Aorta (tissue), 5 donors: ENCODE measurements around the gene TTC7B. TPM values are rescaled to one million over a fixed set of nuclear protein-coding genes. Genes with fewer than 3 reads are reported as not detected.
A peak's percentile ranks its signal among the peaks of the same experiment; 100 is the strongest.
"Not testable (repeated sequence)": the region's sequence is repeated elsewhere in the genome, so short reads cannot be mapped to it uniquely, and the experiment has no call there.

Source experiments
- ATAC-seq: fragments of 200-7000 bp; cut with Tn5 transposase; one replicate; pipeline ENCODE4 v1.9.1; 2022; ENCODE audit warnings: moderate library complexity; ENCODE audit not compliant: low FRiP score
- DNase-seq, 2 donors: peaks; one replicate each; pipeline ENCODE4 v3.0.0-alpha.2; 2020
- H3K27ac ChIP-seq, 2 donors: one replicate each; pipeline ENCODE4 v1.5.1; 2013; ENCODE audit warnings: low read length in 2 of 2, mild to moderate bottlenecking in 2 of 2, moderate library complexity in 2 of 2, control low read depth in 1 of 2, inconsistent platforms in 1 of 2, low read depth in 1 of 2
- H3K27me3 ChIP-seq, 2 donors: one replicate each; pipeline ENCODE4 v1.6.1; 2013; ENCODE audit warnings: control low read depth in 1 of 2, low read length in 1 of 2, mild to moderate bottlenecking in 1 of 2, moderate library complexity in 1 of 2; ENCODE audit not compliant: insufficient read depth in 2 of 2, control insufficient read depth in 1 of 2
- H3K36me3 ChIP-seq, 2 donors: one replicate each; pipeline ENCODE4 v1.6.1; 2013; ENCODE audit warnings: control low read depth in 1 of 2, low read length in 1 of 2, mild to moderate bottlenecking in 1 of 2; ENCODE audit not compliant: insufficient read depth in 2 of 2, control insufficient read depth in 1 of 2
- H3K4me1 ChIP-seq, 2 donors: one replicate each; pipeline ENCODE4 v1.6.1; 2013; ENCODE audit warnings: low read length in 2 of 2, control low read depth in 1 of 2, mild to moderate bottlenecking in 1 of 2, moderate library complexity in 1 of 2; ENCODE audit not compliant: insufficient read depth in 2 of 2, control insufficient read depth in 1 of 2
- H3K4me3 ChIP-seq, 2 donors: one replicate each; pipeline ENCODE4 v1.5.1; 2013; ENCODE audit warnings: low read length in 2 of 2, control low read depth in 1 of 2, mild to moderate bottlenecking in 1 of 2
- H3K9me3 ChIP-seq: one replicate; pipeline ENCODE4 v1.6.1; 2013; ENCODE audit warnings: mild to moderate bottlenecking, low read length; ENCODE audit not compliant: control insufficient read depth
- WGBS, 2 donors: extraction: QIAGEN DNeasy Blood & Tissue Kit; methylation state at CpG; one replicate each; pipeline ENCODE4 v1.1.7; 2013; 5-methylcytosine and 5-hydroxymethylcytosine counted together
- intact Hi-C, 2 donors: fragments of 100-400 bp; cut with DNase I; formaldehyde crosslinking; loops; one replicate each; pipeline versions ENCODE4 v1.14.2 to v1.15.0; 2022
- polyA plus RNA-seq, 2 donors: library from polyadenylated mRNA; stranded (reverse); fragments of 200-250 nt; gene quantifications; one replicate each; pipeline ENCODE4 v1.2.3, GENCODE V29; 2013
- total RNA-seq, 2 donors: library from RNA; stranded (reverse); fragmentation: NEBNext Ultra II Directional; extraction: Animal tissue kit (Norgen Biotek cat#: 25700); gene quantifications; one replicate each; pipeline ENCODE4 v1.2.1, GENCODE V29; 2021
- donor health status: healthy with polysubstance abuse.
- donor health status: Bipolar disorder and iron deficiency.
- donor health status: DM: no; HTN: no; CAD: no.
- donor health status: DM: no; HTN: no; CAD: no.
- donor health status: DM: yes; HTN: yes; CAD: no.

Gene TTC7B
- total and polyA plus RNA-seq, 4 donors = 17.9 to 57.4 (median 40.1) TPM

DNA sequence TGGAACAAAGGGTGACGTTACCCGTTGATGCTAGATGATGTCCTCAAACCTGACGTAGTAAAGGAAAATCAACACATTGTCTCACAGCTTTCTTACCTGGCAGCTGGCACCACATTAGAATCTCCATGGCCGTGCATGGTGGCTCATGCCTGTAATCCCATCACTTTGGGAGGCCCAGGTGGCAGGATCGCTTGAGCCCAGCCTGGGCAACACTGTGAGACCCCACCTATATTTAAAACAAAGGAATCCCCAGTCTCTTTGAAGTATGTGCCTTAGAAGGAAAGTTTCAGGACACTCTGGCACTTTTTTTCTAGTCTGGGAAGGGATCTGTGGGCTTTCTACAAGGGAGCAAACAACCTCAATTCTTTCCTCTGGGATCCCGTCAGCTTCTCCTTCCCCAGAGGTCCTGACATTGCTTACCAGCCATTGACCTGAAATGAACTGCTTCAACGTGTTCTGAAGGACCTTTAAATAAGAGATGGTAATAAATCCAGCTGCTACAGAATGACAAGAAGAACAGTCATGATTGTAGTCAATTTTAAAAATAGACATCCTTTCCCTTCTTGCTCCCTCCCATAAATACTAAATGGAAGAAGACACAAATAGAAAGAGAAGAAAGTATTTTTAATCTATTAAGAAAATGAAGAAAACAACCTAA is 33.7 kb upstream of the TTC7B start:
- H3K4me1 ChIP-seq = no peaks in the 10 kb centered on the region
- WGBS, 2 donors = 84 to 87% methylated on average over 7 of the region's 7 CpGs
- no peak overlapping the region for H3K27ac ChIP-seq
- H3K9me3 ChIP-seq = no peaks in the 10 kb centered on the region
- no peaks in the 10 kb centered on the region for H3K36me3 ChIP-seq
- no peak for ATAC-seq
- intact Hi-C loops = no loop called here
- no peaks in the 10 kb centered on the region for H3K27me3 ChIP-seq
- no peak for DNase-seq
- no peak overlapping the region for H3K4me3 ChIP-seq

DNA sequence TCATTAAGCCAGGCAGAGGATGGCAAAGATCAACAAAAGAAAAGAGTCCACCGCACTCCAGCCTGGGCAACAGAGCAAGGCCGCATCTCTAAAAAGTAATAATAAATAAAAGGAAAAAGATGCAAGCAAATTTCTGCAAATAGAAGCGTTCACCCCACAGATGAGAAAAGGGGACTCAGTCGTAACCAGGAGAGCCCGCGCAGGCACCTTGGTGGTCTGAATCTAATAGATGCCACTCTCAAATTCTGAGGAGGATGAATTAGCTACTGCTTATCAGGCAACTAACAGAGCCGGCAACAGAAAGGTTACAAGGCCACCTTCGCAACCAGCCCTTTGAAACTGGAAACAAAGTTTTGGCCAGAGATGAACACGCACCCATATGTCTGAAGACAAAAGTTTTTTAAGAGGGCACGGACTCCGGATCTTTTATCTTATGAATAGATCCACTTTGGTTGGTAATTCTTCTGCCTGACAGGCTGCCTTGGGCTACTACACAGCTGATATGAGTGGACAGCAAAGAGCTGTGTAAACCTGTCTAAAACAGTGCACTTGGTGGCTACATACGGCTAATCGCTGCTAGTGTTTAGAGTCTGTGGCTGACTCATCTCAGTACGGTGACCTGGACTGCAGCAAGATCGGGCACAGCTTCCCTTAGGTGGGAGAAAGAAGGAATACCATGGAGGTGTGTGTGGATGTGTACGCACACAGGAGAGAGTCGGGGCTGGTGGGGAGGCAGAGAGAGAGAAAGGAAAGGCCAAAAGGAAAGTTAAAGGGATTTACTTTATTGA is 32.9 kb upstream of the TTC7B start:
- H3K9me3 ChIP-seq = no peaks in the 10 kb centered on the region
- DNase-seq (no peak), ATAC-seq (no peak)
- no peaks in the 10 kb centered on the region for H3K4me1 ChIP-seq
- no peak overlapping the region for H3K4me3 ChIP-seq
- H3K27me3 ChIP-seq = no peaks in the 10 kb centered on the region
- H3K36me3 ChIP-seq = no peaks in the 10 kb centered on the region
- H3K27ac ChIP-seq = no peak overlapping the region
- WGBS, 2 donors = 90 to 96% methylated on average over 17 of the region's 17 CpGs
- intact Hi-C loops = no loop called here

DNA sequence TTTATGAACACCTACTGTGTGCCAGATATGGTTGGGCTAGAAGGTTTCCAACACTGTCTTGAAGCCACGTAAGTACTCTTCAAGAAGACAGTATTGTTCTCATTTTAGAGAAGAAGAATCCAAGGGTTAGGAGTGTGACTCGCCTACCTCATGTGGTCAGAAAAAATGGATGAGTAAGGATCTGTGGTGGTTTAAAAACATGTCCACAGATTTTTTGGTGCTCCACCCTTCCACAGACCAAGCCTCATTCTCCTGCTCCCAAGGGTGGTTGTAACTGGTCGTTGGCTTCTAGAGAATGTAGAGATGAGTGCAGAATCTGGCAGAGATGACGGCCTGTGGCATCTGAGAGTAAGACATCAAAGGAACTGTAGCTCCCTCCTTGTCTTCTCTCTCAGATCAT is 30.3 kb upstream of the TTC7B start:
- Histone ChIP-seq H3K27me3 (no peaks in the 10 kb centered on the region), H3K36me3 (no peaks in the 10 kb centered on the region), H3K27ac (no peak overlapping the region), H3K4me3 (no peak overlapping the region), H3K9me3 (no peaks in the 10 kb centered on the region), H3K4me1 (no peaks in the 10 kb centered on the region)
- no peak for DNase-seq
- ATAC-seq = no peak
- 93 to 95% methylated on average over 4 of the region's 4 CpGs for WGBS, 2 donors
- intact Hi-C loops = no loop called here

DNA sequence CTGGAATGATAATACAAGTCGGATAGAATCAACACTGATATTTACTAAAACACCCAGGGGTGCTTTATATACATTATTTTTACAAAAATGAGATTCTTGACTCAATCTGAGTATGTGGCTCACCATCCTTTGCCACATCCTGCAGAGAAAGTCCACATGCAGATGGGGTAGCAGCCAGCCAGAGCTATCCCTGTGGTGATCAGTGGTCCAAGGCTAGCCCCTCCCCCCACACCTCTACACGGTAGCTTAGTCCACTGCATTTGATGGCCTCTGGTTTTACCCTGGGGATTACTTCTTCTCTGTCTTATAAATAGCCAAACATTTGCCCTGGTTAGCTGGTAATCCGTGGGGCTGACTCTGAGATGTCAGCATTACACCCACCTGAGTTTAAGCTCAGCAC is 28.1 kb upstream of the TTC7B start:
- 59 to 93% methylated on average over 3 of the region's 3 CpGs for WGBS, 2 donors
- no peaks in the 10 kb centered on the region for H3K27me3 ChIP-seq
- H3K36me3 ChIP-seq = no peaks in the 10 kb centered on the region
- H3K27ac ChIP-seq = no peak overlapping the region
- intact Hi-C loops = no loop called here
- no peaks in the 10 kb centered on the region for H3K4me1 ChIP-seq
- no peak for ATAC-seq
- no peak overlapping the region for H3K4me3 ChIP-seq
- no peak for DNase-seq
- no peaks in the 10 kb centered on the region for H3K9me3 ChIP-seq

DNA sequence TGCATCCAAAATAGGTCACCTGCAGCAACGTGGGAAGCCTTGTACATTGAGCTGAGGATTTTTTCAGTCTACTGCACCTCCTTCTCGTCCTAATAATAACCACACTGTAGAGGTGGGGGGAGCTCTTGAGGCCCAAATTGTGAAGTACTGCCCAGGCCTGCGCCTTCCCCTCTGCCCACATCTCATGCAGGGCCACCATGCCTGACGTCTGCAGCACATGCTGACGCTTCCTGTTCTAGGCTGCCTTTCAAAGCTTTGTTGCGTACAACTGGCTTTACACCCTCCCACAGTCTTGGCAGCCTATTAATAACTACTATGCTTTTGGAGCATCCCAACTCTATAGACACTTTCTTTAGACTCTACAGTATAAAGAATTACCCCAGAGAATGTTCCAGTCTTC is 26.5 kb upstream of the TTC7B start:
- 61 to 72% methylated on average over 6 of the region's 6 CpGs for WGBS, 2 donors
- peak in 1 of 2 donors; percentile 72 for DNase-seq

DNA sequence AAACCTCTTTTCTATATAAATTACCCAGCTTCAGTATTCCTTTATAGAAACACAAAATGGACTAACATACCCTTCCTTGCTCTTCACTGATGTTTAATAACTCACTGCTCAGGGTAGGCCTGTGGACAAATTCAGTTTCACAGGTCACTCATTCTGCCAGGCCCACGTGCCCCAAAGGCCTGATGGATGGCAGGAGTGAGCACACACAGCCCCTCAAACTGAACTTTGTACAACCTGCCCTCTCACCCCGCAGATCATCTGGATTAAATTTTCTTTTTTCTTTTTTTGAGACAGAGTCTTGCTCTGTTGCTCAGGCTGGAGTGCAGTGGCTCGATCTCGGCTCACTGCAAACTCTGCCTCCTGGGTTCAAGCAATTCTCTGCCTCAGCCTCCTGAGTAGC is 24.4 kb upstream of the TTC7B start:
- DNase-seq, H3K9me3 ChIP-seq, ATAC-seq, H3K36me3 ChIP-seq, H3K4me1 ChIP-seq, H3K27me3 ChIP-seq, H3K27ac ChIP-seq, H3K4me3 ChIP-seq, intact Hi-C loops: not testable (repeated sequence)
- 96 to 97% methylated on average over 4 of the region's 4 CpGs for WGBS, 2 donors

More for the DNA sequence above, 26.5 kb upstream of the TTC7B start:
- H3K27ac ChIP-seq = no peak overlapping the region
- no peak overlapping the region for H3K4me3 ChIP-seq
- no peaks in the 10 kb centered on the region for H3K27me3 ChIP-seq
- intact Hi-C loops = no loop called here
- H3K9me3 ChIP-seq = no peaks in the 10 kb centered on the region
- ATAC-seq = no peak
- H3K36me3 ChIP-seq = no peaks in the 10 kb centered on the region
- no peaks in the 10 kb centered on the region for H3K4me1 ChIP-seq

DNA sequence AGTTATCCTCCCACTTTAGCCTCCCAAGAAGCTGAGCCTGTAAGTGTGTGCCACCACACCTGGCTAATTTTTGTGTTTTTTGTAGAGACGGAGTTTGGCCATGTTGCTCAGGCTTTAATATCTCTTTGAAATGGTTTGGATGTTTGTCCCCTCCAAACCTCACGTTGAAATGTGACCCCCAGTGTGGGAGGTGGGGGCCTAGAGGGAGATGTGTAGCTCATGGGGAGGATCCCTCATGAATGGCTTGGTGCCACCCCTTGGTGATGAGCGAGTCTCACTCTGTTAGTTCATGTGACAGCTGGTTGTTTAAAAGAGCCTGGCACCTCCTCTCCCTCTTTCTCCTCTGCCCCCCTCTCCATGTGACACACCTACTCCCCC is 23.6 kb upstream of the TTC7B start:
- Histone ChIP-seq H3K4me3 (no peak overlapping the region), H3K9me3 (no peaks in the 10 kb centered on the region), H3K4me1 (no peaks in the 10 kb centered on the region), H3K36me3 (no peaks in the 10 kb centered on the region), H3K27ac (no peak overlapping the region), H3K27me3 (no peaks in the 10 kb centered on the region)
- WGBS, 2 donors = 89 to 90% methylated on average over 3 of the region's 3 CpGs
- intact Hi-C loops = no loop called here
- DNase-seq (no peak), ATAC-seq (no peak)

DNA sequence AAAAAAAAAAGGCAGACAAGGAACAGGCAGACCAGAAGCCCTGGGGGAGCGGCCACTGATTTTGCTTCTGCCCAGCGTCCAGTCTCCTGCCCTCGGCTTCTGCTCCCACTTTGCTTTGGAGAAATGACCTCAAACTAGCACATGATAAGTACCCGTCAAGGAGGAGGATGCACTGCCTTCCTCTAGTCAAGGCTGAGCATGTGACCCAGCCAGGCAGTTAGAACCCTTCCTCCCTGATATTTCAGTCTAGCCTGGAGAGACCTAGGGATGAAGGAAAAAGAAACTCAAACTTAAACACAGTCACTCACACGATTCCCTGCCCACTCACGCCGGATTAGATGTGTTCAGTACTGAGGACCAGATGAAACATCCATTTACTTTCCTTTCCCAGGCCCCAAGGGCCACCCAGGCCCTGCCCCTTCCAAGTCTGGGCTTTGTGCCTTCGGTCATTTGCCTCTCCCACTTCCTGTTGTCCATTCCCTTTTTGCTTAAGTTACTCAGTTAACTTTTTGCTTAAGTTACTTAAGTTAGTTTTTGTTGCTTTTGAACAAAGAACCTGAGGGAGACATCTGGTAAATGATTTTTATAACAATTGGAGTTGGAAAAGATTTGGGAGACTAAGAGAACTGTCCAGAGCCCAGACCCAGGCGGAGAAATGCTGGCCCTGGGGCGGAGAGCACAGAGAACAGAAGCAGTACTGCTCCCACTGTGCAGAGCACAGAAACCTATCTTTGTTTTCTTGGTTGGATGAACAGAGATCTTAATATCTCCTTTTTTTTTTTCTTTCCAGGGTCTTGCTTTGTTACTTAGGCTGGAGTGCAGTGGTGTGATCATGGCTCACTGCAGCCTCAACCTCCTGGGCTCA is 23.0 kb upstream of the TTC7B start:
- Histone ChIP-seq H3K27ac (peak overlapping the region in 1 of 2 donors; percentile 72), H3K27me3 (no peaks in the 10 kb centered on the region), H3K36me3 (no peaks in the 10 kb centered on the region), H3K4me3 (no peak overlapping the region), H3K4me1 (no peaks in the 10 kb centered on the region), H3K9me3 (no peaks in the 10 kb centered on the region)
- 40 to 46% methylated on average over 10 of the region's 10 CpGs for WGBS, 2 donors
- ATAC-seq (peak; percentile 91), DNase-seq (peak in 1 of 2 donors; percentile 82)
- intact Hi-C loops = no loop called here
